Ectodermal cell (in vitro differentiated cells): Measurements from ENCODE around the gene NISCH.
A peak's percentile ranks its signal among the peaks of the same experiment; 100 is the strongest.

Experiments
- H3K27ac ChIP-seq: 2 replicates; pipeline ENCODE4 v1.7.0; 2013; ENCODE audit warnings: mild to moderate bottlenecking, low read depth, low read length; ENCODE audit not compliant: insufficient read depth, poor library complexity, severe bottlenecking
- H3K27me3 ChIP-seq: 2 replicates; pipeline ENCODE4 v1.7.0; 2013; ENCODE audit warnings: mild to moderate bottlenecking, low read length; ENCODE audit not compliant: insufficient read depth, control insufficient read depth, poor library complexity, severe bottlenecking
- H3K36me3 ChIP-seq: one replicate; pipeline ENCODE4 v1.7.0; 2013; ENCODE audit warnings: low read length; ENCODE audit not compliant: control insufficient read depth, insufficient read depth
- H3K4me1 ChIP-seq: one replicate; pipeline ENCODE4 v1.7.0; 2013; ENCODE audit warnings: low read length; ENCODE audit not compliant: control insufficient read depth, insufficient read depth
- H3K4me3 ChIP-seq: 2 replicates; pipeline ENCODE4 v1.7.0; 2013; ENCODE audit warnings: low read depth, low read length, control low read depth; ENCODE audit not compliant: insufficient read depth
- H3K9me3 ChIP-seq: 2 replicates; pipeline ENCODE4 v1.7.0; 2013; ENCODE audit warnings: mild to moderate bottlenecking, low read length, moderate library complexity; ENCODE audit not compliant: control insufficient read depth
- WGBS, 2 experiments: methylation state at CpG; one replicate each; pipeline ENCODE4 v1.1.7; 2013; ENCODE audit warnings: missing lambda C conversion rate in 2 of 2; 5-methylcytosine and 5-hydroxymethylcytosine counted together

Gene NISCH

GRCh38 chr3:52532838-52533622 is 77.6 kb downstream of the NISCH start:
- H3K4me3 ChIP-seq: peak overlapping the region; percentile 72
- peaks cover 30% of the 10 kb centered on the region for H3K4me1 ChIP-seq
- peaks cover 12% of the 10 kb centered on the region for H3K36me3 ChIP-seq
- no peaks in the 10 kb centered on the region for H3K9me3 ChIP-seq
- H3K27ac ChIP-seq: no peak overlapping the region
- 1% methylated on average over 78 of the region's 78 CpGs for WGBS, 2 experiments
- no peaks in the 10 kb centered on the region for H3K27me3 ChIP-seq

- H3K4me1 ChIP-seq: peaks cover 32% of the 10 kb centered on the region
- H3K9me3 ChIP-seq: no peaks in the 10 kb centered on the region
- H3K4me3 ChIP-seq: peak within 1 kb of the TSS; percentile 72
- peaks cover 6% of the 10 kb centered on the region for H3K36me3 ChIP-seq
- WGBS, 2 experiments: 1% methylated on average over 91 of the region's 91 CpGs
- H3K27ac ChIP-seq: peak within 1 kb of the TSS; percentile 11
- no peaks in the 10 kb centered on the region for H3K27me3 ChIP-seq
Observed at GRCh38 chr3:52533623-52534280, 78.3 kb downstream of the NISCH start, which contains the start of gene NT5DC2. Gene NT5DC2, minus strand, starts transcription at chr3:52533857. Its CDS starts 120 bp downstream, at chr3:52533737.

- peak overlapping the region; percentile 54 for H3K4me3 ChIP-seq
- H3K27ac ChIP-seq: peak overlapping the region; percentile 11
- H3K9me3 ChIP-seq: no peaks in the 10 kb centered on the region
- no peaks in the 10 kb centered on the region for H3K36me3 ChIP-seq
- no peaks in the 10 kb centered on the region for H3K27me3 ChIP-seq
- WGBS, 2 experiments: 68 to 69% methylated on average over 57 of the region's 57 CpGs
- peaks cover 32% of the 10 kb centered on the region for H3K4me1 ChIP-seq
Observed at GRCh38 chr3:52534281-52535183, 79.1 kb downstream of the NISCH start.

- no peaks in the 10 kb centered on the region for H3K9me3 ChIP-seq
- no peaks in the 10 kb centered on the region for H3K36me3 ChIP-seq
- H3K27ac ChIP-seq: no peak overlapping the region
- no peak overlapping the region for H3K4me3 ChIP-seq
- H3K27me3 ChIP-seq: no peaks in the 10 kb centered on the region
- WGBS, 2 experiments: 90 to 92% methylated on average over 19 of the region's 19 CpGs
- peaks cover 32% of the 10 kb centered on the region for H3K4me1 ChIP-seq
Observed at GRCh38 chr3:52535411-52536111, 80.2 kb downstream of the NISCH start.

GRCh38 chr3:52536112-52536368 is 80.6 kb downstream of the NISCH start:
- no peaks in the 10 kb centered on the region for H3K27me3 ChIP-seq
- 30 to 32% methylated on average over 9 of the region's 9 CpGs for WGBS, 2 experiments
- H3K4me1 ChIP-seq: peaks cover 32% of the 10 kb centered on the region
- H3K9me3 ChIP-seq: no peaks in the 10 kb centered on the region
- H3K27ac ChIP-seq: no peak overlapping the region
- H3K36me3 ChIP-seq: no peaks in the 10 kb centered on the region
- no peak overlapping the region for H3K4me3 ChIP-seq

- Histone ChIP-seq H3K4me1 (peaks cover 28% of the 10 kb centered on the region), H3K4me3 (peak within 1 kb of the TSS; percentile 91), H3K36me3 (no peaks in the 10 kb centered on the region), H3K9me3 (no peaks in the 10 kb centered on the region), H3K27ac (peak within 1 kb of the TSS; percentile 89), H3K27me3 (no peaks in the 10 kb centered on the region)
- WGBS, 2 experiments: 0% methylated on average over 65 of the region's 65 CpGs
Observed at GRCh38 chr3:52536369-52537164, 81.2 kb downstream of the NISCH start, which contains the start of gene UQCC5. Gene UQCC5, plus strand, starts transcription at chr3:52536605. Its CDS starts 151 bp downstream, at chr3:52536756.

- H3K4me1 ChIP-seq: peaks cover 22% of the 10 kb centered on the region
- H3K9me3 ChIP-seq: no peaks in the 10 kb centered on the region
- WGBS, 2 experiments: 12 to 22% methylated on average over 6 of the region's 6 CpGs
Observed at GRCh38 chr3:52537165-52537620, 81.8 kb downstream of the NISCH start.

GRCh38 chr3:52537726-52538421 is 82.5 kb downstream of the NISCH start:
- Histone ChIP-seq H3K4me1 (peaks cover 18% of the 10 kb centered on the region), H3K9me3 (no peaks in the 10 kb centered on the region), H3K36me3 (no peaks in the 10 kb centered on the region), H3K27ac (no peak overlapping the region), H3K27me3 (no peaks in the 10 kb centered on the region), H3K4me3 (peak overlapping the region; percentile 91)
- 92% methylated on average over 7 of the region's 7 CpGs for WGBS, 2 experiments

More at GRCh38 chr3:52537165-52537620, 81.8 kb downstream of the NISCH start:
- Histone ChIP-seq H3K4me3 (peak overlapping the region; percentile 91), H3K36me3 (no peaks in the 10 kb centered on the region), H3K27ac (no peak overlapping the region), H3K27me3 (no peaks in the 10 kb centered on the region)
